NCI-H128 (cell line): ENCODE measurements around the gene TMEM132C.
"Not testable (repeated sequence)": the region's sequence is repeated elsewhere in the genome, so short reads cannot be mapped to it uniquely, and the experiment has no call there.

Experiments used
- DNase-seq: peaks from one replicate; lab custom pipeline; 2025; ENCODE audit not compliant: unreplicated experiment; lab: John Stamatoyannopoulos, UW

The TMEM132C gene

DNA sequence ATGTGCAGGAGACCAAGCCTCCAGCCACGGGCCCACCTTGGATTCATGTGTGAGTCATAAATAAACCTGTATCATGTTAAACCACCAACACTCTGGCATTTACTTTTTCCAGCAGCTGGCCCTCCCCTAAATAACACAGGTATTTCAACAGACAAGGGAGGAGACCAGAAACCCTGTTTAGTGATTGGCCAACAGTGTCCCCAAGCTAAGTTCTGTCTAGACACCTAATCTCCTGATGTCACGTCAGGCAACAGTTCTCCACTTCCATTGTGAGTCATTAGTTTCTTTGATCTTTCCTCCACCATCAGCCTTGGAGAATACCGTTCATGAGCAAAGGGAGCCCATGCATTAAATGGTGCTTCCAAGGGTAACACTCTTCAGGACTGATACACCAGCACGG is 196.9 kb downstream of the TMEM132C start:
- no peak for DNase-seq

DNA sequence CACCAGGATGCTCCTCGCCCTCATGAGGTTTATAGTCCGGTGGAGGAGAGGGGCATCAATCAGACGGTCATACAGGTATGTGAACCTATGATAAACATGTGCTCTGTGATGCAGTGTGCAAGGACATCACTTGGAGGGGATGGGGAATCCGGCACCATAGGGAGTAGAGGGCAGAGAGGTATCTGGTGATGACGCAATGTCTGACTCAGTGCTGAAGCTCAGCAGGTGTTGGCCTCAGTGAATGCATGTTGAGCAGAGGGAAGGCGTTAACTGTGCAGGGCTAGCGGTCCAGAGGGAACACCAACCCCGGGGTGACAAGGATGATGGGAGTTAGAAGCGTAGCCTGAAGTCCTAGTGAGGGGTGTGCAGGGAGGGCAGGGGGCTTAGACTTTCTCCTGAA is 200.9 kb downstream of the TMEM132C start:
- DNase-seq, result no peak

DNA sequence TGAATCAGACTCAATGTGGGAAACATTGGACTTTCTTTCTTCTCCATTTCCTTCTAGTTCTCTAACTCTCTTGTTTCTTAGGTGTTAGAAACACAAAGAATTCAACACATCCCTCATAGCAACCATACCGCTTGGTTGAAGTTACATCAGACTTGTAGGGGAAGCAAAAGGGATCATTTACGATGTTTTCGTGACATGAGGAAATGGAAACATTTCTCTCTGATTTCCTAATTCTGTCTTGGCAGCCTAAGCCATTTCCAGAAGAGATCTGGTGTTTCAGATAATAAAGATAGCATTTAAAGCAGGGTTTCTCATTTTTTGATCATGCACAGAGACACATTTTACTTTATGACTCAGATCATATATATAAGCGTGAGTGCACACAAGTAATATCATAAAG is 202.0 kb downstream of the TMEM132C start:
- no peak for DNase-seq

DNA sequence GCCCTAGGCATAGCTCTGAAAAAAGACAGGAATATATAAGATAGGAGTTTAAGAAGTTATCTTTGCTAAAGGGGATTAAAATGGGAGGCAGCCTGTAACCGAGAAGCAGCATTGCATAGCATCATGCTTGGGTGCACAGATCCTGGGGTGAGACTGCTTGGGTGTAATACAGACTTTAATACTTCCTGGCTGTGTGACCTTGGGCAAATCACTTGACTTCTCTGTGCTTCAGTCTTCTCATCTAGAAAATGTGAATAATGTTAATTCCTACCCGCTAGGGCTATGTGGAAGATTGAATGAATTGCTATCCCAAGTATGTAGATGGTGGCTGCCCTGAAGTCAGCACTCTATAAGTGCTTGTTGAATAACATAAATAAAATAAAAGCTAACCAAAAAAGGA is 204.5 kb downstream of the TMEM132C start:
- no peak for DNase-seq

DNA sequence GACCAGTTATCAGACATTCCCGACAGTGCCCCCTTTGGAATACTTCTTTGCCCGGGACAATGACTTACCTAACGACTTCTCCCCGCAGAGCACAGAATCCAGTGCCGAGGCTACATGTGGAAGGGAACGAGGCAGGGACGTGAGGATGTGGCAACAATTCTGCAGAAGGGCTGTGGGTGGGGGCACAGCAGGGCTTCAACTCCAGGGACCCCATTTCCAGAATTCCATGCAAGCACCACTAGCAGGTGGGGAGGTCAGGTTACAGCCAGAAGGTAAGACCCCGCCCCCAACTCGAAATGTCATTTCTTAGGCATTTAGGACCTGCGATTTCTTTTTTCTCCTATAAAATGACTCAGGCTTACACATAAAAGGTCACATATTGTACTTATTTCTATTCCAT is 207.9 kb downstream of the TMEM132C start:
- DNase-seq, result no peak

DNA sequence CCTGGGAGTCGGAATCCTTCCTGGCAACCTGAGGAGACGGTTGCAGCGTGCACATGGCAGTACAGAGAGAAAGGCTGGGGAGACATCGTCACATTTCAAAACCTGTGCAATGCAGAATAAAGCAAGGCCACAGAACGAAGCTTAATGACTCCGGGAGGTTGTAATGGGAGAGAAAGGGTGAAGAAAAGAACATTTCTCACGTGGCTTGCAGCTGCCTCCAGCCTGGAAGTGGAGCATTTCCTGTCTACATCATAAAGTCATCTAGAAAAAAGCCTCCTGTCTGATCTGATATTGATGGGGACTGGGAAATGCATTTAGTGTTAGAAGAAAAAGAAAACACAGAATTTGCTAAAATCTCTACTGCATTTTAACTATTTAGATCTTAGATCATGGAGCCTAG is 209.3 kb downstream of the TMEM132C start:
- DNase-seq, result no peak

DNA sequence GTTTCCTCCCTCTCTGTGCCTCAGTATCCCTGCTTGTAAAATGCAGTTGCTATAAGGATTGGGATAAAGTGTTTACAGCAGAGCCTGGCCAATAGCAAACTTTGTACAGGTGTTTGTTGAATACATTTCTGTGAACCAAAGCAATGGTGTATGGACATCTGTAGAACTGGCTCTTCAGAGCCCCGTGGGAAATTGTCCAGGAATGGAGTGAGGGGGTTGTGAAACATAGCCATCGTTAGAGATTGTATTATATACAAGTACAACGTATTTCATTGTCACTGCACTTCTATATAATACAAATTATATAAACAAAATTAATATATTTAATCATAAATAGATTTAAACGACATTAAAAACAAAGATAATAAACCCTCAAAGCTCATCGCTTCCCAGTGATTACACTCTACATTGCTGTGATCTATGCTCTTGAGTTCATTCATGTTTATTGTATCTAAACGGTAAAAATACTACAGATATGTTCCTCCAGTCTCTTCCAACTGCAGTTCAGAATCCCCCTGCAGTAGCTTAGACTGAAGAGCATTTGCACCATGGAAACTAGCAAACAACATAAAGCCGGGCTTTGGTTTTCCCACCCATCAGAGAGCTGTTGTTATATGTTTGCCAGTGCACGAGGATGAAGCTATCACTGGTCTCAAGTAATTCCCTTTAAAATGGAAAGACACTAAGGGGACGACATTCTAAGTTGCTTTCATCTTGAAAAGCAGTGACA is 216.7 kb downstream of the TMEM132C start:
- no peak for DNase-seq

DNA sequence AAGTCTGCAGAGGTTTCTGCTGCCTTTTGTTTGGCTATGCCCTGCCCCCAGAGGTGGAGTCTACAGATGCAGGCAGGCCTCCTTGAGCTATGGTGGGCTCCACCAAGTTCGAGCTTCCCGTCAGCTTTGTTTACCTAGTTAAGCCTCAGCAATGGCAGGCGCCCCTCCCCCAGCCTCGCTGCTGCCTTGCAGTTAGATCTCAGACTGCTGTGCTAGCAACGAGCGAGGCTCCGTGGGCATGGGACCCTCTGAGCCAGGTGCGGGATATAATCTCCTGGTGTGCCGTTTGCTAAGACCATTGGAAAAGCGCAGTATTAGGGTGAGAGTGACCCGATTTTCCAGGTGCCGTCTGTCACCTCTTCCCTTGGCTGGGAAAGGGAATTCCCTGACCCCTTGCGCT is 230.4 kb downstream of the TMEM132C start:
- DNase-seq, result not testable (repeated sequence)

DNA sequence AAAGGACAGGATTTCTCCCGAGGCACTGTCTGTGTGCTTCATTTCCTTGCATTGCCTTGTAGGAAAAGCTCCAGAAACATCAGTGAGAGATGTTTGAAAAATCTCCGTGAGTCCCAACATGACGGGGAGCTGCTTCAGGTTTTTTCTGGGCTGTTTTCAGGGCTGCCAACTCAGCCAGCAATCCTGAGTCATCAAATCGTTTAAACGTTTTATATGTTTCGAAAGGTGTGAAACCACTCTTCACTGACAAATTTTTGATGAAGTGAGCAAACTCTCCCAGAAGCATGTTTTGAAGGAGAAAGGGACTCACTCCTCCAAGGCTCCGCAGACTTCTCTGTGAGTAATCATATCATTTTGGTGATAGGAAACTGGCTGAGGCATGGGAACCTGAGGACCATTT is 240.5 kb downstream of the TMEM132C start:
- no peak for DNase-seq

DNA sequence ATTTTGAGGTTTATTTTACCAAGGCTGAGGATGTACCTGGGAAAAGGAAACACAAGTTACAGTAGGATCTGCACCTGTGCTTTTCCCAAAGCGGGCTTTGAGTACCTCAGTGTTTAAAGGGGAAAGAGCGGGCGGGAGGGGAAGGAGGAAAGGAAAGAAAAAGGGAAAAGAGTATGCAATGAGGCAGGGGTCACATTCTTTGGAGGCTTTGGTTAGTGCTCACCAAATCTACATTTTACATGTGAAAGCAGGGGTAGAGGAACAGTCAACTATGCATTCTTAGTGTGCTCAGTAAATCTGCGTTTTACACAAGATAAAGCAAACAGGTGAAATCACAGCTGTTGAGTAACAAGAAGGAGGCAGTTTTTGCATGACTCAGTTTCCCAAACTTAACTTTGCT is 242.2 kb downstream of the TMEM132C start:
- DNase-seq, result no peak

DNA sequence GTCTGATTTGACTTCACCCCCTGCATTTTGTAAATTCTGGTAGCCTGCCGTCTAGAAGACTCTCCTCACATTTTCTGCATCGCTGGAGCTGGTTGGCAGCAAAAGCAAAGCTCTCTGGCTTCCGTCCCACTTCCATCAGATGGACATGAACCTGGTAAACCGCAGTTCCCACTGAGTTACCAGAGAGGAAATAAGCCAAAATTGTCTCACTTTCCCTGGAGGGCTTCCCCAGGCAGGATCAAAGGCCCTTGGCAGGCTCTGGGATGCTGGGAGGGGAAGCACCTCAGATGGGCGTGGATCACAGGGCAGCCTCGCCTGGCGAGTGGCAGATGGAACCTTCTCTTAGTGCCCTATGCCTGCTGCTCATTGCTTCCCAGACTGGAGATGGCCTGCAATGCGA is 243.5 kb downstream of the TMEM132C start:
- DNase-seq, result no peak

DNA sequence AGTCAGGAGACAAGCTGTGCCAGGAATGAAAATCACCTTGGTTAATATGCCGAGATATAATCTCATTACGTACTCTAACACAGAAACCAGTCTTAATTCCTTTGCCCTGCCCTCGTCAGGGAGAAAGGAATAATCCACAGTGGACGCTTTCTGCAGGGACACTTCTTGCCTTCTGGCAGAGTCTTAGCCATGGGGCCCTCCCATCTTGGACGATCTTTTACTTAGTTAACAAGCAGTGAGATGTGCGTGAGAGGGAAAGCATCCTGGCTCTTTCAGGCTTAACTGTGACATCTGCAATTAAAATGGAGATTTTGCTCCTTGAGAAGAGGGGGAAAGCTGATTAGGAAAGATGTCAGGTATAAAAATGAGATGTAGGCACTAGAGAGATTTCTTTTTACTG is 246.4 kb downstream of the TMEM132C start:
- no peak for DNase-seq

DNA sequence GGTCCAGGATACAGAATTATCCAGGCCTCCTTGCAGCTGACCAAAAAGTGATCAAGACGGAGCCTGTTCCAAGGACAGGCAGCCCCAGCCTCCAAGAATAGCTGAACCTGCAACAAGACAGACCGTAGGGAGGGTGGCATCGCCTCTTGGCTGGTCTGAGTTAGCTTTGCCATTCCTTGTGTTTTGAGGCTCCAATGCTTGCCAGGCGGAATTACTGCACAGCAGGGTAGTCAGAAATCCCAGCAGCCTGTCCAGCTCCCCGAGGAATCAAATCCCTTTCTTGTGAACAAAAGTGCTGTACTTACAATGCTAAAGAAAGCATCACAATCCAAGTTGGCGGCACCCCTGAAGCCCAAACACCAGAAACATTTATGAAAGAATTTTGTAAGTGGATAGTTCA is 246.9 kb downstream of the TMEM132C start:
- DNase-seq, result no peak

DNA sequence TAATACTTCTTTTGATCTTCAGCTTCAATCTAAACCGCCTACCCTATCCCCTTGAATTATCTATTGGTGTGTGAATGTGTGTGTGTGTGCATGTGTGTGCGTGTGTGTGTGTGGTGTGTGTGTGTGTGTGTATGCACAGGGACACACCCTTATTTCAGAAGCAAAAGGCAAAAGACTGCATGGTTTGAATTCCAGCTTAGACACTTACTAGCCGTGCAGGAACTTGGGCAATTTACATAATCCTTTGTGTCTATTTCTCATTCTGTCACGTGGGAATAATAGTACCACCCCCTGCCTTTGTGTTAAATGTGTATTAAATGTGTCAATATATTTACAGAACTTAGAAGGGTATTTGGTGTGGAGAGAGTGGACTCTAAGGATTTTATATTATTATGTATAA is 251.7 kb downstream of the TMEM132C start:
- no peak for DNase-seq

DNA sequence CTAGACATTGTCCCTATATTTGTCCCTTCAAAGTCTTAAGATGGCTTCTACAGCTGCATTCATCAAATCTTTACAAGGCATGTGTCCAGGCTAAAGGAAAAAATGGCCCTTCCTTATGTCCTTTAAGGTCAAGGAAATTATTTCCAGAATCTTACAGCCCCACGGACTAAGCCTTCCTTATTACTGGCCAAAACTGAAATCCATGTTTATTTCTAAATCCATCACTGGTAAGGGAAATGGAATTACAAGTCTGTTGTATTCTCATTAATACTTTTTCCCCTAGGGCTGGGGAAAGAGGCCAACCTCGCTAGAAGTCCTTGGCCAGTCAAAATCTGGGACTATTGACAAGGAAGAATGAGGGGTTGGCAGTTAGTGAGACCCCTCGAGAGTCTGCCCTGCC is 252.5 kb downstream of the TMEM132C start:
- DNase-seq, result no peak

DNA sequence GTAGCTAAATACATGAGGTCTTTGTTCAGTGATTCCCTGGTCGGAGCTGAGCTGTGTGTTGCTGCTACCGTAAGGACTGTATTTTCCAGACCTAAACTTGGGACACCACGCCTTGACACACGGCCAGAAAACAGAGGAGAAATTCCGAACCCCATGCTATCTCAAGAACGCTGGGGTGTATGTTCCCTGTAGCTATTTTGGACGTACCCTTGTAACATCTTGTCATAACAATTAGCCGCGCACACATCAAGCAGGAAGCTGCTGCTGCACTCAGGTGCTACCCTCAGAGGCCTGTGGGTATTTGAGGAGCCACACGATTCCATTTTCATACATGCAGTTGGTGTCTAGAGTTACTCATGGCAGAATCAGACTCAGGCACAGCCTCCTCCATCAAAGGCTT is 255.0 kb downstream of the TMEM132C start:
- no peak for DNase-seq

DNA sequence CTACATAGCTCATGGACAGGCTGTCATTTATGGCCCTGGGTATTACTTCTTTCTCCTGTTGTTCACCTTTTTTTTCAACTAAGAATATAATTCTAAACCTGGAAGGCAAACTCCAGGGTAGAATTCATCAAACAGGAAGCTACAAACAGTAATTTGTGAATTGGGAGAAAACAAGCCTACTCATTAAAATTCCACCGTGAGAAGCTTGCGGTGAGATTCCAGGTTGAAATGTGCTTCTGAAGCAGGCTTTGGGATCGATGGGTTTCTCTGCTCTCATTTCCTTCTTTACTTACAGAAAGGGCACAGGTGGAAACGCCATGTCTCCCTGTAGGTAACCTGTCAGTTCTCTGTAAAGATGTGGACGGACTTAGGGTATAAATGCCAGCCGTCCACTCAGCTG is 257.5 kb downstream of the TMEM132C start:
- no peak for DNase-seq

DNA sequence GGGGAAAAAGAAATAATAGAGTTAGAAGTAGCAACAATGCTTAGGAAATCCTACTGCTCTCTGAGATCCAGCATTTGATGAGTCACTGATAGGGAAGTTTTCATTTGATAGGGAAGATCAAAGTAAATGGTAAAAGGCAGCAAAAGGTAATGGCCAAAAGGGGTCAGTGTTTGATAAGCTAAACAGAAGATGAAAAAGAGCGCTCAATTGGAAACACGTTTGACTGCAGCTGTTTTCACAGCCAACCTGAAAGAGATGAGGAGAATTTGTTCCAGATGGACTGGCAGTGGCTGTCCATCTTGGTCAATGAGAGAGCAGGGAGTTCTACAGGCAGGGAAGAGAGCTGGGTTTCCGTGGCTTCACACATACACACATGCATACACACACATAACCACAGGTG is 264.2 kb downstream of the TMEM132C start:
- no peak for DNase-seq

DNA sequence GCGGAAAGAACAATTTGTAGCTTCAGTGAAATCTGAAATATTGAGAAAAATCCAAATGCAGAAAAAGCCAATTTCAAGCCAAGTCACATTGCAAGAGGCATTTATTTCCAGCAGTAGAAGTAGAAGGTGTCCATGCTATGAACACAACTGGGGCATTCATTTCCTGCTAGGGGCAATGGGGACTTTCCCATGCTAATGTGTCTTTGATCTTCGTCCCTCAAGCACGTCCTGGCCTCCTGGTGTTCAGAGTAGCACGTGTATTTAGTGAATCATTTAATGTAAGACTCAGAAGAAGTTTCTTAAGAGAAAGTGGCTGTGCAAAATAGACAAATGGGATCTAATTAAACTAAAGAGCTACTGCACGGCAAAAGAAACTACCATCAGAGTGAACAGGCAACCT is 267.9 kb downstream of the TMEM132C start:
- DNase-seq, result no peak

DNA sequence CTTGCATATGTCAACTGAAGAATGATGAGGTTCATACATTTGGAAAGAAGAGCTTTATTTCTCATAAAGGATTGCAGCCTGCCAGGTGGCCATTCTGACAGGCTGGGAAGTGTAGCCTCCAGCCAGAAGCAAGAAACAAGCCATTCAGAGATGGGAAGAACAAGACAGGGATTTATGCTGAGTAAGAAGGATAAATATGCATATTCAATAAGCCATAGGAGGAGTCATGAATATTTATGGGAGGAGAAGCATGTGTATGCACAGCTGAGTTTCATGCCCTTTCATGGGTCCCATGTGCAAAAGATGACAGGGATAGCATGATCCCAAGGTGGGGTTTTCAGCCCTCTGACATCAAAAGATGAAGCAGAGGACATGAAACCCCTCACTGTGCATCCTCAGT is 269.8 kb downstream of the TMEM132C start:
- no peak for DNase-seq

DNA sequence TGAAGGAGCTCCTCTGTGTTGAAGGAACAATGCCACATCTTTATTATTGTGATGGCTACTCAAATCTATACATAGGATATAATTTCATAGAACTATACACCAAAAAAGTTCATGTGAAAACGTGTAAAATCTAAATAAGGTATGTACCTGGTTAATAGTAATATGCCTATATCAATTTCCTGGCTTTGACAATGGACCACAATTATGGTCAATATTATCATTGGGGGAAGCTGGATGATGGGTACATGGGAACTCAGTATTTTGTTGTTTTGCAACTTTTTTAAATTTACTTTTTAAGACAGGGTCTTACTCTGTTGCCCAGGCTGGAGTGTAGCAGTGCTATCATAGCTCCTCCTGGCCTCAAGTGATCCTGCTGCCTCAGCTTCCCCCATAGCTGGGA is 270.7 kb downstream of the TMEM132C start:
- DNase-seq, result no peak

DNA sequence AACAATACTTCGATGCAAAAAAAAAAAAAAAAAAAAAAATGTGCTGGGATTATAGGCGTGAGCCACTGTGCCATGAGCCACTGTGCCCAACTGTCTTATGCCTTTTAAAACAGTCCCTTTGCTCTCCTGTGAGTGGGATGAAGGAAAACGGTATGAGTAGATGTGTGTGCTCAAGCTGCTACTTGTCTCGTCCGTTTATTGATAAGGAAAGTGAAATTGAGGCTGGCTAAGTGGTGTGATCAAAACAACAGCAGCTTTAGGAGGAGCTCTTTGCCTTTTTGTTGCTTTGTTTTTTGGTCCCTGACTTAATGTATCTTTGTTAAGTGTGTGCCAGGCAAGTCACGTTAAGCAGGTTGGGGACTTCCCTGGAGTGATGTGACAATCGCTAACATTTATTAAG is 275.9 kb downstream of the TMEM132C start:
- no peak for DNase-seq

DNA sequence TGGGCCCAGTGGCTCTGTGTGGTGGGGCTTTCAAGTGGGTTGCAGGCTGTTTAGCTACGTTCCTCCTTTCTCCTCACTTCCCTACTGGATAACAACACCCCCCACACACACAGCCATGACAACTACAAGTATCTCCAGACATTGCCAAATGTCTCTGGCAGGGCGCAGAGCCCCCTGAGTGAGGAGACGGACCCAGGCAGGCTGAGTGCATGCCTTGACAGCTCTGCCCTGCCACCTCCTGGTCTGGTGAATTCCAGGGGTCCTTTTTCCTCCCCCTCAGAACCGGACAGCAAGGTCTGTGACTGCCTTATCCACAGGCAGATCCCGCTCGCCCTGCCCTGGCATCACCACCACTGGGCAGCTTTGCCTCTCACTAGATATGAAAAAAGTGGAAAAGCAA is 276.5 kb downstream of the TMEM132C start:
- no peak for DNase-seq

DNA sequence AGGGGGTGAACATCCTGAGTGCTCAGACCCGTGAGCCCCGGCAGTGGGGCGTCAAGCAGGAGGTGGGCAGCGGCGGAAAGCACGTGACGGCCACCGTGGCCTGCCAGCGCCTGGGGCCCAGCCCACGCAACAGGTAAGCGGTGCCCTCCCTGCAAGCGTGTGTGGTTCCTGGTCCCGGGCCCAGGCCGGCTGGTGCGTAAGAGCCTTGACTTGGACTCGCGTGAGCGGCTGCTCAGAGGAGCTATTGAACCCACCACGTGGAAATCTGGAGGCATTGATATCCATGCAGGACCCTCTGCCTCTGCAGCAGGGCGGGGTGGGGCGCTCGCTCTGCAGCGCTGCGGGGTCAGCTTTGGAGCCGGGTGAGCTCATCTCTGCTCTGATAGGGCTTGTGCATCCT is 277.0 kb downstream of the TMEM132C start:
- DNase-seq, result no peak
